Measurements from ENCODE around the gene PLEKHH2.
"Not testable (repeated sequence)": the region's sequence is repeated elsewhere in the genome, so short reads cannot be mapped to it uniquely, and the experiment has no call there.

Gene PLEKHH2

GRCh38 chr2:43717322-43717721 lies 80.3 kb downstream of the PLEKHH2 start:
- no peak for TF ChIP-seq CTCF (conservative IDR thresholded peaks at IDR 0.05; ENCODE audit: low read depth, low read length)
- no peak for DNase-seq (ENCODE audit: low read depth)
- H3K4me3 ChIP-seq (ENCODE audit: low read length), result no peak overlapping the region

DNA sequence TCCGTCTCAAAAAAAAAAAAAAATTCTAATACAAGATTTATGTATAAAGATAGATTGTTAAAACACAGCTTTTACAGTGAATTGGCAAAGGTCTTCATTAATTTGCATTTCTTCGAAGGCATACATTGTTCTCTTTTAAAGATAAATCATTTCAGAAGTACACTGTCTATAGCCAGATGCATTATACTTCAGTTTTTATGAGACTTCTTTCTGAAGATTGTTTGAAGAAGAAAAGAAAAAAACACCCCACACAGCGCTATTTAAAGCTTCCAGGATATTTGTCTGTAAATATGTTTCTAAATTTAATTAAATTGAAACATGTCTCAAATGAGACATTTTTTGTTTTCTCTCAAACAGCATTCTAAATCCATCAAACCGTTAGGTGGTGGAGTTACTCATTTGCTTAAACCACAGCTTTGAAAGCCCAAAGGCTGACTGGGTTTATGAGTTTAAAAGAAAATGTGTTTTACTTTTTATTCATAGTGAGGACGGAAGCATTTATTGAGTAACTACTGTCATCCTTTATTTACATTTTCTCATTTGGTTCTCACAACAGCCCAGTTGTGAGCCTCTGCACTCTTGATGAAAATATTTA lies 81.6 kb downstream of the PLEKHH2 start:
- TF ChIP-seq CTCF (conservative IDR thresholded peaks at IDR 0.05; ENCODE audit: low read depth, low read length), result no peak
- DNase-seq (ENCODE audit: low read depth), result no peak
- no peak overlapping the region for H3K4me3 ChIP-seq (ENCODE audit: low read length)

- no peak for TF ChIP-seq CTCF (conservative IDR thresholded peaks at IDR 0.05; ENCODE audit: low read depth, low read length)
- DNase-seq (ENCODE audit: low read depth), result no peak
- no peak overlapping the region for H3K4me3 ChIP-seq (ENCODE audit: low read length)
Observed at GRCh38 chr2:43724728-43725526, 87.9 kb downstream of the PLEKHH2 start.

DNA sequence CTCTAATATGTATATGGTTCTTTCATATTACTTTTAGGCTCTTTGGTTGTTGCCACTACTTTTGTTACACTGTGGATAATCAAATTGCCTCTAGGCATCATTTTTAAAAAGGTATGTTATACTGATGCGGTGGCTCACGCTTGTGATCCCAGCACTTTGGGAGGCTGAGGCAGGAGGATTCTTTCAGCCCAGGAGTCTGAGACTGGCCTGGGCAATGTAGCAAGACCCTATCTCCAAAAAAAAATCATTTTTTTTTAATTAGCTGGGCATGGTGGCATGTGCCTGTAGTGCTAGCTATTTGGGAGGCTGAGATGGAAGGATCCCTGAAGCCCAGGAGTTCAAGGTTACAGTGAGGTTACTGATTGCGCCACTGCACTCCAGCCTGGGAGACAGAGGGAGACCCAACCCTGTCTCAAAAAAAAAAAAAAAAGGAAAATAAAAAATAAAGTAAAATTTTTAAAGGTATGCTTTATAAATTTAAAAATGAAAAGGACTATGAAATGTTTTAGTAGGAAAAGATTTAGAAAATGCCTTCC lies 88.7 kb downstream of the PLEKHH2 start:
- no peak for TF ChIP-seq CTCF (conservative IDR thresholded peaks at IDR 0.05; ENCODE audit: low read depth, low read length)
- no peak for DNase-seq (ENCODE audit: low read depth)
- no peak overlapping the region for H3K4me3 ChIP-seq (ENCODE audit: low read length)

- H3K4me3 ChIP-seq (ENCODE audit: low read length); DNase-seq (ENCODE audit: low read depth): not testable (repeated sequence)
Observed at GRCh38 chr2:43726961-43727633, 90.0 kb downstream of the PLEKHH2 start.

GRCh38 chr2:43727634-43728014 lies 90.6 kb downstream of the PLEKHH2 start:
- no peak for DNase-seq (ENCODE audit: low read depth)
- TF ChIP-seq CTCF (conservative IDR thresholded peaks at IDR 0.05; ENCODE audit: low read depth, low read length), result no peak
- H3K4me3 ChIP-seq (ENCODE audit: low read length), result no peak overlapping the region

- no peak overlapping the region for H3K4me3 ChIP-seq (ENCODE audit: low read length)
- TF ChIP-seq CTCF (conservative IDR thresholded peaks at IDR 0.05; ENCODE audit: low read depth, low read length), result no peak
- DNase-seq (ENCODE audit: low read depth), result no peak
Observed at GRCh38 chr2:43729491-43730174, 92.6 kb downstream of the PLEKHH2 start.

Measured in retinal pigment epithelial cell (primary cell).